Kidney capillary endothelial cell (primary cell): ENCODE data around the gene ZC3H12A.
"Not testable (repeated sequence)": the region's sequence is repeated elsewhere in the genome, so short reads cannot be mapped to it uniquely, and the experiment has no call there.

ENCODE experiments used
- DNase-seq: peaks from one replicate; pipeline ENCODE4 v3.0.0-alpha.2; 2018; ENCODE audit warnings: low spot score

Gene ZC3H12A

GRCh38 chr1:37502104-37502503, 27.7 kb downstream of the ZC3H12A start:
- DNase-seq = no peak

GRCh38 chr1:37502791-37503190, 28.4 kb downstream of the ZC3H12A start:
- not testable (repeated sequence) for DNase-seq

- DNase-seq = no peak
Observed at GRCh38 chr1:37506740-37507139, 32.4 kb downstream of the ZC3H12A start.

- DNase-seq = no peak
Observed at GRCh38 chr1:37509181-37509580, 34.8 kb downstream of the ZC3H12A start.

- no peak for DNase-seq
Observed at GRCh38 chr1:37513795-37514349, 39.5 kb downstream of the ZC3H12A start.

- DNase-seq = peak; percentile 85
Observed at GRCh38 chr1:37514350-37515184, 40.2 kb downstream of the ZC3H12A start, which contains the start of gene MEAF6. TSS of gene MEAF6 (minus strand) at chr1:37514766. CDS start at chr1:37514746, 20 bp downstream.

GRCh38 chr1:37515185-37516034, 41.0 kb downstream of the ZC3H12A start:
- no peak for DNase-seq

- no peak for DNase-seq
Observed at GRCh38 chr1:37517569-37517968, 43.2 kb downstream of the ZC3H12A start.

GRCh38 chr1:37518241-37518640, 43.9 kb downstream of the ZC3H12A start:
- DNase-seq = not testable (repeated sequence)

GRCh38 chr1:37518929-37519328, 44.5 kb downstream of the ZC3H12A start:
- not testable (repeated sequence) for DNase-seq

GRCh38 chr1:37519613-37520012, 45.2 kb downstream of the ZC3H12A start:
- DNase-seq = no peak

GRCh38 chr1:37529888-37530287, 55.5 kb downstream of the ZC3H12A start:
- DNase-seq = not testable (repeated sequence)

GRCh38 chr1:37532418-37533156, 58.2 kb downstream of the ZC3H12A start:
- DNase-seq = not testable (repeated sequence)

GRCh38 chr1:37533317-37534093, 59.1 kb downstream of the ZC3H12A start:
- DNase-seq = no peak
